HG03378 (cell line): ENCODE measurements around the gene CDC42BPG.

Source experiments
- ATAC-seq: cut with Tn5 transposase; IDR thresholded peaks from one replicate; pipeline ENCODE4 v1.9.1; 2021; ENCODE audit warnings: mild to moderate bottlenecking, moderate library complexity; ENCODE audit not compliant: unreplicated experiment

The CDC42BPG gene

DNA sequence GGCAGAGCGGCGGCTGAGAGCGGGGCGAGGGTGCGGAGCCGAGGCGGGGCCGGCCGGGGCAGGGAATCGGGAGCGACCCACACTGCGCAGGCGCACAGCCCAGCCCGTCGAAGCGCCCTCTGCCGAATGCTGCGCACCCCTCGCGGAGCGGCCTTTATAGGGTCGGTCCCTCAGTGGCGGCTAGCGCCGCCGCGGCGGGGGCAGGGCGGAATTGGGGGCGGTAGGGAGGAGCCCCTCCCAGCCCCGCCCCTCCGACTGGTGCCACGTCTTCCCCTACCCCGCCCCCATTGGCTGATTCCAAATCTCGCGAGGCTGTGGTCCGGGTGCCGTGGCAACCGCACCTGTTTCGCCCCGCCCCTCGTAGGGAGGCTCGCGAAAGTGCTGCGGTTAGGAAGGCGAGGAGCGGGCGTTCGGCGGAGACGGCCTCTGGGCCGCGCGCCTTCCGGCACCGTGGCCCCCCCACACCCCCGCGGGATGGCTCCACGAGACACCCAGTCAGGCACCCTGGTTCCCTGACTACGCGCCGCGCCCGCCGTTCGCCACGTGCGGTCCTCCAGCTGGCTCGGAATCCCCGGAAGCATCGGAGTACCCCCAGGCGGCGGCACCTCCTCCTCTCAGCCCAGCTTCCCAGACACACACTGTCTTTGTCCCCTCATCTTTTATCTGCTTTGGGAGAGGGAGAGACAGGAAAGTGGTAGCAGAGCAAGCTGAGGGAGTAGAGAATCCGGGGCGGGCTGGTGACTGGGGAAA is 34.2 kb upstream of the CDC42BPG start, which contains the start of gene EHD1:
Gene EHD1 (minus strand): TSS at position 128 of the 750 bp plus-strand sequence. CDS start 157 bp downstream, outside the sequence.
- ATAC-seq: peak; percentile 52

DNA sequence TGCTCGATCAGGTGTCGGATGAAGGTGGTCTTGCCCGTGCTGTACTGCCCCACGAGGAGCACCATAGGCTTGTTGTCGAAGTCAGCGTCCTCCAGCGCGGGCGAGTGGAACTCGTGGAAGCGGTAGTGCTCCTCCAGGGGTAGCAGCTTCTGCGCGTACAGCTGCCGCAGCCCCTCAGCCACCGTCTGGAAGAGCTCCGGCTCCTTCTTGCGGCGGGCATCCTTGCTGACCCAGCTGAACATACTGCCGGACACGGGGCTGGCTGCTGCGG is 33.7 kb upstream of the CDC42BPG start:
- peak; percentile 16 for ATAC-seq

GRCh38 chr11:64877390-64878222 is 33.2 kb upstream of the CDC42BPG start:
- ATAC-seq: no peak

DNA sequence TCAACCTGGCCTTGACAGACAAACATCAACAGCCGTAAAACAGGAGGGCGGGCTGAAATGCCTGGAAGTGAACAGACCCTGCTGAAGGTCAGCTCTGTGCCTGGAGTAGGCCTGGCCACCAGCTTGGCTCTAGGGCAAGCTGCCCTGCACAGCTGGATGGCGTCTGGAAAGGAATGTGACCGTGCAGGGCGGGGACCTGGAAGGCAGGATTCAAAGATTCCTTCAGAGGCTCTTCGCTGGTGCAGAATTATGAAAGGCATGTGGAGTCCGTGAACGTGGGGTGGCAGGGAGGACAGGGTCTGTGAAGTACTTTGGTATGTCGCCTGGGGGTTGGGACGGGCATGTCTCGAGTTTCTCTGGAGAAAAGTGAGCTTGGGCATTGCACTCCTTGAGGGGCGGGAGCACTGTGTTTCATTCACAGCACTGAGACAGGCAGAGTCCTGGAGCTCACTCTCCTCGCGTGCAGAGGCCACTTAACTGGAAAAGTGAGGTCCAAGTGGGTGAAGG is 32.4 kb upstream of the CDC42BPG start:
- ATAC-seq: no peak

GRCh38 chr11:64876229-64876750 is 31.8 kb upstream of the CDC42BPG start:
- ATAC-seq: no peak

DNA sequence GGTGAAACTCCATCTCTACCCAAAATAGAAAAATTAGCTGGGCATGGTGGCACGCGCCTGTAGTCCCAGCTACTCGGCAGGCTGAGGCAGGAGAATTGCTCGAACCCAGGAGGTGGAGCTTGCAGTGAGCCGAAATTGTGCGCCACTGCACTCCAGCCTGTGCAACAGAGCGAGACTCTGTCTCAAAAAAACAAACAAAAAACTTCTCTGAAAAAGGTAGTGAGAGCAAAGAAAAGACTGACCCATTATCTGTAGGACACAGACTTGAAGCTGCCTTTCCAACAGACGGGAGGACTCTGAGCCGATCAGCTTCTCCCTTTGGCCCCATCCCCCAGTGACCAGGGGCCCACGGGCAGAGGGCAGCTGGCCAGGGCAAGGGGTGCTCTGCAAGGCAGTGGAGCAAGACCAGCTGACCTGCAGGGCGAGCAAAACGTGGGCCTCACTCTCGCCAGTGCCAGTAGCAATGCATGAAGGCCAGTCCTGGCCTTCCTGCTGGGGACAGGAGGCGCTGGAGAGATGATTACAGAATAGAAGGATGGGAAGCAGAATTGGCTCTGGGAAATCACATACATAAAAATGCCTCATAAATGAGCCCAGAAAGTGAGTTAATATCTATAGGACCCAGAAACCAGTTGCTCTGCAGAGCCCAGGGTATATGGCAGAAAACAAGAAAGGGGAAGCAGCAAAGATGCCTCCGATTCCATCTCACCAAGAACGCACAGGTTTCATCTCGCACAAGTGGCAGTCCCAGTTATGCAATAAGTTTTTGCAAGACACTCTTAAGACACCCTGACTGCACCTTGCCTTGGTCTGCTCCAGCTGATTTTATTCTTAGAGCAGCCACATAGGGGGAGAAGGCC is 31.1 kb upstream of the CDC42BPG start:
- no peak for ATAC-seq

GRCh38 chr11:64874308-64875240 is 30.1 kb upstream of the CDC42BPG start:
- no peak for ATAC-seq

DNA sequence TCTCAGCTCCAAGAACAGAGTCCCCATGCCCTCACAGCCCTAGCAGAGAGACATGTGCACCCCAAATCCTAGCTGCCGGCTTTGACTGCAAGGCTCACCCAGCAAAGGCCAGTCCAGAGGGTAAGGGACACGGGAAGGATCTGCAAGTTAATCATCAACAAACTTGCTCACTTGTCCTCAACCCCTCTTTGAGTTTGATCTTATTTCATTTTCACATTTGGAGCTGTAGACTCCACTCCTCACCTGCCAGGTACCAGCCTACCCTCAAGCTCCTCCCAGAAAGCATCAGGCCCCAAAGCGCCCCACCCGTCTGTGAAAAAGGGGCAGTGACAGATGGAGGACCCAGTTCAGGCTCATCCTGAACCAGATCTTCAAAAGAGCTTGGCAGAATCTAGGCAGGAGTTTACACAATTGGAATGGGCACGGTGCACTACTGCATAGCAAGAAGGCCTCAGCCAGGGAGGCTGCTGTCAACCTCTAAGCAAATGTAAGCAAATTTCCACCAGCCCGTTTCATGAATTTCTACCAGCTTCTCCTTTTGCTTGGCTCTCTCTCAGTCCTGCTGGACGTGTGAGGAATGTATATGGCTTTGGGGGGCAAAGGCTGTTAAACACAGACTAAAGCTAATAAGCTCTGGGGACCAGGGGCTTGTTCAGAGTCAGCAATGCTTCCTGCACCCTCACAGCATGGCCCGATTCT is 28.5 kb upstream of the CDC42BPG start:
- ATAC-seq: no peak

DNA sequence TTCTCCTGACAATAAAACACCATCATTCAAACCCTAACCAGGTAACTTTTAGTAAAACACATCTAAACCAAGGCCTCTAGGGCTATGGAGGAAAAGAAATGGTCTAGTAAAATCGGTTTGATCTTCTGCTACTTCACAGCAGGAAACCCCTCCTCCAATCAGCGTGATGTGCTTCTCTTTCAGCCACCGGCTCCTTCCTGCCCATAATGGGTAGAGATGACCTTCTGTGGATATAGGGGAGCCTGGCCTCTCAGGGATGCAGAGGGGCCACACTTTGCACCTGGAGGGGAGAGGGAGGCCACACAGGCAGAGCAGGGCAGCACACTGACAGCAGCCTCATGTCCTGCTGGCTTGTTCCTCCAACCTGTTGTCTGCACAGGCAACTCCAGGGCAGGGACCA is 27.0 kb upstream of the CDC42BPG start:
- no peak for ATAC-seq

- no peak for ATAC-seq
Measured at GRCh38 chr11:64870893-64871466, 26.5 kb upstream of the CDC42BPG start.

DNA sequence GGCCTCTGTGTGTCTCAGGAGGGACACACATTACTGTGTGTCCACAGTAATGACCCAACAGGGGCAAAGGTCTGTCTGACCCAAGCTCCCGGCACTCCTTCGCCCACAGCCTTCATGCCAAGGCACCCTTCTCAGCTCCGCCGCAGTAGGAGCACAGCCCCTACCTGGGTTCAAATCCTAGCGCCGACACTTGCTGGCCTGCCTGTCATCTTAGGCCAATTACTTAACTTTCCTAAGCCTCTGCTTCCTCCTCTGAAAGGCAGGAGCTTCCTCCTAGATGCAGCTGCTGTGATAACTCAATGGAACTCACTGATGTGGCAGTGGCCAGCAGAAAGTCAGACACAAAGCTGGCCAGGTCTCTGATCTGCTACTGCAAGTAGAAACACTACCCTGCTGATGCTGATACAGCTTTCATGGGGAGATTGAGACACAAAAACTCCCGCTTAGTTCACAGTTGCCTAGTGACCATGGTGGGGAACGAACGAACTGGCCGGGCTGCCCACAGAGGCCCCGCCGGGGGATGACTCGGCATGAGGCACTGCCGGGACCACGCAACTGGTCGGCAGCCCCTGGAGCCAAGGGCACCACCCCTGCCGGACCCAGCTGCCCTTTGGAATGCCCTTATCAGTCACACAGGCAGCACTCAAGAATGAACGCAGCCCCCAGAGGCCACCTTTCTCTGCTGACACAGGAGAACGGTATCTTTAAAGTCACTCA is 25.9 kb upstream of the CDC42BPG start:
- ATAC-seq: no peak

GRCh38 chr11:64869571-64870175 is 25.2 kb upstream of the CDC42BPG start:
- ATAC-seq: no peak

DNA sequence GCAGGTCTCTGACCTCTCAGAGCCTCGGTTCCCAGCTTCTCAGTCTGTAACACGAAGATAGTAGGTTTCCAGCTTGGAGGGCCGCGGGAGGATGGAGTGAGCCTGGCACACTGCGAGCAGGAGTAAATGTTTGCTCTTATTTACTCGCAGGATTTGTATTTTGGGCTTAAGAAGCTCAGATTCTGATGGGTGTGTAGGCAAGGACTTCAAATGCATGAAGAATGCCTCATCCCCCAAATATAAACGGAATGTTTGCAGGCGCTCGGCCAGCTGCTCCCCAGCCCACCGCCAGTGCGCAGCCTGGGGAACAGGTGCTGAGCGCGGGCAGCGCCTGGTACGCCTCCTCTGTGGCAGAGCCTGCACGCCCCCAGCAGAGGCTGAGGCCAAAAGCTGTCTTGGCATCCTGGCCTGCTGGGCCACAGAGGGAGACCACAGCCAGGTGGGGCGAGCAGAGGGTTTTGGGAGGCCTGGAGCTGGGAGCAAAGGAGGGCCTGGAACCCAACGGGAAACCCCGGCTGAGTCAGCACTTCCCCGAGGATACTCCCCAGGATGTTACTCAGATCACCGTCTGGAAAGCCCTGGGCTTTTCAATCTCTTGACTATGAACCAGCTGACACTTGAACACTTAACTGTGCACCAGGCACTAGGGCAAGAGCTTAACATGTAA is 24.6 kb upstream of the CDC42BPG start:
- ATAC-seq: no peak

DNA sequence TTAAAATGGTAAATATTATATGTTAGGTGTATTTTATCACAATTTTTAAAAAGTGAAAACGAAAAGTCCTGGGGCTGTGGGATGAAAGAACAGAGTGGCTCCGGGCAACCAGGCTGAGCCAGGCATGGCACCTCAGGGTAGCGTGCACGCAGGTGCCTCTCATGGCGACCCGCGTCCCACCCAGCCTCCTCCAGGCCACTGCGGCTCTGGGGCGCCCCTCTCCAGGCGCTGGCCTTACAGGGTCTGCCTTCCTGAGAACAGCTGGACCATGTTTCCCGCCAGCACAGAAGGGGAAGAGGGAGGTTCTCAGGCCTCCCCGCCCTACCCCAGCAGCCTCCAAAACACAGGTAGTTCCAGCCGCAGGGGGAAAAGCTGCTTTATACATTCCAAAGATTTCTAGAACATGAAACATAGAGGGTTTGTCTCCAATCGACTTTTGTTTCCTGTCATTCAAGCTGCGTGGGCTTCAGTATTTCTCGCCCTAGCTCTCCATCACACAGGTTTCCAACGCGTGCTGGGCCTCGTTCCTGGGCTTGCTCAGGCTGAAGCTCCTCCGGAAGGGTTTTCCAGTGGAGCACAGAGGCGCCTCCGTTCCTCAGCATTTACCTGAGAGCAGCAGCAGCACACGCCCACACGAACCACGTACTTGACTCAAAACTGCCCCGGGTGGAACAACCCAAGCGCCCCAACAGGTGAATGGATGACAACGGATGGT is 23.5 kb upstream of the CDC42BPG start:
- no peak for ATAC-seq

DNA sequence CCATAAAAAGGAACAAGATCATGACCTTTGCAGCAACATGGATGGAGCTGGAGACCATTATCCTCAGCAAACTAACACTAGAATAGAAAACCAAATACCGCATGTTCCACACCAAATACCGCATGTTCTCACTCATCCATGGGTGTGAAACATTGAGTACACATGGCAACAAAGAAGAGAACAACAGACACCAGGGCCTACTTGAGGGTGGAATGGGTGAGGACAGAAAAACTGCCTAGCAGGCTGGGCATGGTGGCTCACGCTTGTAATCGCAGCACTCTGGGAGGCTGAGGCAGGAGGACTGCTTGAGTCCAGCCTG is 21.7 kb upstream of the CDC42BPG start:
- ATAC-seq: no peak

DNA sequence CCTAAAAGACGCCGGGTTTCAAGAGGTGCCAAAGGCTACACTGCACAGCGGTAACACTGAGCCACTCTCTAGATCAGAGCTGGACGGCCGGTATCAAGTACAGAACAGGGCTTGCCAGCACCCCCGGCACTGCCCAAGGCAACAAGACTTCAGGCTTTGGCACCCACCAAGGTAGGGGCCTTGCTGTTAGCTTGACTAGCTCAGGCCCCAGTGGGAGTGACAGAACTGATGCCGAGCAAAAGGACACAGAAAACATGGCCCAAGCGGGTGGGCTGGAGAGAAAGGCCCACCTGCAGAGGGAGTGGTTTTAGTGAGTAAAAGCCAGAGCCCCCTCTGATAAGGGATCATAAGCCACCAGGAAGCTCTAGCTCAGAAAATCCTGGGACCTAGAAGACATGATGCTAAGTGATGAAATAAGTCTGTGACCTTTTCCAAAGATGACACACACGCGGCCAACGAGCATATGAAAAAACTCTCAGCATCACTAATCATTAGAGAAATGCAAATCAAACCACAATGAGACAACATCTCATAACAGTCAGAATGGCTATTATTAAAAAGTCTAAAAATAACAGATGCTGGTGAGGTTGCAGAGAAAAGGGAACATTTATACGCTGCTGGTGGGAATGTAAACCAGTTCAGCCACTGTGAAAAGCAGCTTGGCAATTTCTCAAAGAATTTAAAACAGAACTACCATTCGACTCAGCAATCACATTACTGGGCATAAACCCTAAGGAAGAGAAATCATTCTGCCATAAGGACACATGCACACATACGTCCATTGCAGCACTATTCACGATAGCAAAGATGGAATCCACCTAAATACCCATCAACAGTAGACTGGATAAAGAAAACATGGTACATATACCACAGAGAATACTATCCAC is 21.1 kb upstream of the CDC42BPG start:
- peak; percentile 36 for ATAC-seq
